22Rv1 (cell line): ENCODE measurements around the gene KBTBD12.

Source experiments
- ZFX ChIP-seq: fragments of 450-650 bp; IDR thresholded peaks from 2 replicates; pipeline ENCODE4 v1.6.1; 2017; ENCODE audit warnings: antibody characterized with exemption, borderline replicate concordance
- TF ChIP-seq, protein P1 (sequence below): fragments of 450-650 bp; IDR thresholded peaks from 2 replicates; pipeline ENCODE4 v1.5.1; 2017; ENCODE audit warnings: mild to moderate bottlenecking

- TF ChIP-seq, protein P1, sequence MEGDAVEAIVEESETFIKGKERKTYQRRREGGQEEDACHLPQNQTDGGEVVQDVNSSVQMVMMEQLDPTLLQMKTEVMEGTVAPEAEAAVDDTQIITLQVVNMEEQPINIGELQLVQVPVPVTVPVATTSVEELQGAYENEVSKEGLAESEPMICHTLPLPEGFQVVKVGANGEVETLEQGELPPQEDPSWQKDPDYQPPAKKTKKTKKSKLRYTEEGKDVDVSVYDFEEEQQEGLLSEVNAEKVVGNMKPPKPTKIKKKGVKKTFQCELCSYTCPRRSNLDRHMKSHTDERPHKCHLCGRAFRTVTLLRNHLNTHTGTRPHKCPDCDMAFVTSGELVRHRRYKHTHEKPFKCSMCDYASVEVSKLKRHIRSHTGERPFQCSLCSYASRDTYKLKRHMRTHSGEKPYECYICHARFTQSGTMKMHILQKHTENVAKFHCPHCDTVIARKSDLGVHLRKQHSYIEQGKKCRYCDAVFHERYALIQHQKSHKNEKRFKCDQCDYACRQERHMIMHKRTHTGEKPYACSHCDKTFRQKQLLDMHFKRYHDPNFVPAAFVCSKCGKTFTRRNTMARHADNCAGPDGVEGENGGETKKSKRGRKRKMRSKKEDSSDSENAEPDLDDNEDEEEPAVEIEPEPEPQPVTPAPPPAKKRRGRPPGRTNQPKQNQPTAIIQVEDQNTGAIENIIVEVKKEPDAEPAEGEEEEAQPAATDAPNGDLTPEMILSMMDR, result no peak
- no peak for TF ChIP-seq ZFX
Observed at GRCh38 chr3:127933396-127933795, 18.4 kb downstream of the KBTBD12 start.
